Esophagus squamous epithelium (tissue), 4 donors: Measurements from ENCODE around the gene MDM1.

Experiments used
- POLR2A ChIP-seq, 4 donors: fragments of 450-650 bp; IDR thresholded peaks; one replicate each; pipeline ENCODE4 v1.6.1; 2017; ENCODE audit warnings: antibody characterized with exemption in 4 of 4, mild to moderate bottlenecking in 4 of 4, moderate library complexity in 3 of 4
- TF ChIP-seq, protein P1 (sequence below), 6 experiments: fragments of 450-650 bp in 4 of 6; fragments of 200-600 bp in 2 of 6; sonication (generic) in 2 of 6; IDR thresholded peaks; one replicate each; pipeline ENCODE4 v1.5.1; 2016 to 2019; ENCODE audit warnings: antibody characterized with exemption in 6 of 6, mild to moderate bottlenecking in 4 of 6, moderate library complexity in 4 of 6

DNA sequence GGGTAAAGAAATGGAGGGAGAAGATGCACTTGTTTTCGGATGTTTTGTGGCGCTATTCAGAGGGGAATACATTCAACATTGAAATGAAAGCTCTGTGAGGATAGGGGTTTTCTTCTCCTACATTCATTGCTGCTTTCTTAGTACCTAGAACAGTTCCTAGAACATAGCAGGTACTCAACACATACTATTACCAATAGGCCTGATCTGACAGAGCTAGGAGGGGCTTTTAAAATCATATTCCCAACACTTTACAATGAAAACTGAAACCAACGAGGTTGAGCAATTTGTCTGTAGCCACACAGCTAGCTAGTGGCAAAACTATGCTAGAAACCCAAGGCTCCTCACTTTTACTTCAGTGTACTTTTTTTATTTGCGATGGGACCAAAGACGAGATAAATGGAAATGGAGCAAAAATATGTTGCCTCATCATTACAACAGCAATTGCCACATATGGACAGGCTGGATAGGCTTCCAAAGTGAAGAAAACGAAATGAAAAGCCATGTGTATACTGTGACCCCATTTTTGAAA is 55.7 kb downstream of the MDM1 start:
- TF ChIP-seq, protein P1, sequence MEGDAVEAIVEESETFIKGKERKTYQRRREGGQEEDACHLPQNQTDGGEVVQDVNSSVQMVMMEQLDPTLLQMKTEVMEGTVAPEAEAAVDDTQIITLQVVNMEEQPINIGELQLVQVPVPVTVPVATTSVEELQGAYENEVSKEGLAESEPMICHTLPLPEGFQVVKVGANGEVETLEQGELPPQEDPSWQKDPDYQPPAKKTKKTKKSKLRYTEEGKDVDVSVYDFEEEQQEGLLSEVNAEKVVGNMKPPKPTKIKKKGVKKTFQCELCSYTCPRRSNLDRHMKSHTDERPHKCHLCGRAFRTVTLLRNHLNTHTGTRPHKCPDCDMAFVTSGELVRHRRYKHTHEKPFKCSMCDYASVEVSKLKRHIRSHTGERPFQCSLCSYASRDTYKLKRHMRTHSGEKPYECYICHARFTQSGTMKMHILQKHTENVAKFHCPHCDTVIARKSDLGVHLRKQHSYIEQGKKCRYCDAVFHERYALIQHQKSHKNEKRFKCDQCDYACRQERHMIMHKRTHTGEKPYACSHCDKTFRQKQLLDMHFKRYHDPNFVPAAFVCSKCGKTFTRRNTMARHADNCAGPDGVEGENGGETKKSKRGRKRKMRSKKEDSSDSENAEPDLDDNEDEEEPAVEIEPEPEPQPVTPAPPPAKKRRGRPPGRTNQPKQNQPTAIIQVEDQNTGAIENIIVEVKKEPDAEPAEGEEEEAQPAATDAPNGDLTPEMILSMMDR (IDR thresholded peaks at IDR 0.05) = no peak
- TF ChIP-seq POLR2A (IDR thresholded peaks at IDR 0.05) = no peak
